A673 (cell line): ENCODE data around the gene DACT3.

ENCODE experiments used
- EZH2 ChIP-seq: fragments of 200-600 bp; sonication (generic); IDR thresholded peaks from 2 replicates; pipeline ENCODE4 v1.6.1; 2017; ENCODE audit warnings: borderline replicate concordance, low read depth, mild to moderate bottlenecking, mixed read lengths, antibody characterized with exemption, low read length; ENCODE audit not compliant: poor library complexity, severe bottlenecking
- TF ChIP-seq, protein P1 (sequence below): fragments of 300-800, 200-600 bp; sonication (generic); conservative IDR thresholded peaks from 2 replicates; pipeline ENCODE4 v1.5.1; 2017; ENCODE audit warnings: low read depth, mild to moderate bottlenecking, antibody characterized with exemption, low read length, moderate library complexity, mixed read lengths

DNA sequence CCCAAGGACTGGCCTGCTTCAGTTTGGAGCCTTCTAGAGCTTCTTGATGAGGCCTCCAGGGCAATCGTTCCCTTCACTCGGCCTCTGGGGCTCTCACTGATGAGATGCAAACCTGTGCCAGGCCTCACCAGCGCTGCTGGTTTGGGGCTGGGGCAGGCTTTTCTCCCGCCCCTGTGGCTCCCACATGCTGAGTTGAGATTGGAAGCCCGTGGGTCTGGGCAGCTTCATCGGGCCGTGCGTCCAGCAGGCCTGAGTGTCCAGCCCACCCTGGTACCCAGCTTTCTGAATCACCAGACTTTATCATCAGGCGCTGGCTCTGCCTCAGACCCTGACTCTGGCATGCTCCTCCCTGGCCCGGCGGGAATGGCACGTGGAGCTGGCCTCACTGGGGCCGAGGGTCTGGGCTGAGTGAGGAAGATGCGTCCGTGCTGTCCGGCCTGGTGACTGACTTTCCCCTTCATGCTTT lies 55.6 kb downstream of the DACT3 start:
- TF ChIP-seq, protein P1, sequence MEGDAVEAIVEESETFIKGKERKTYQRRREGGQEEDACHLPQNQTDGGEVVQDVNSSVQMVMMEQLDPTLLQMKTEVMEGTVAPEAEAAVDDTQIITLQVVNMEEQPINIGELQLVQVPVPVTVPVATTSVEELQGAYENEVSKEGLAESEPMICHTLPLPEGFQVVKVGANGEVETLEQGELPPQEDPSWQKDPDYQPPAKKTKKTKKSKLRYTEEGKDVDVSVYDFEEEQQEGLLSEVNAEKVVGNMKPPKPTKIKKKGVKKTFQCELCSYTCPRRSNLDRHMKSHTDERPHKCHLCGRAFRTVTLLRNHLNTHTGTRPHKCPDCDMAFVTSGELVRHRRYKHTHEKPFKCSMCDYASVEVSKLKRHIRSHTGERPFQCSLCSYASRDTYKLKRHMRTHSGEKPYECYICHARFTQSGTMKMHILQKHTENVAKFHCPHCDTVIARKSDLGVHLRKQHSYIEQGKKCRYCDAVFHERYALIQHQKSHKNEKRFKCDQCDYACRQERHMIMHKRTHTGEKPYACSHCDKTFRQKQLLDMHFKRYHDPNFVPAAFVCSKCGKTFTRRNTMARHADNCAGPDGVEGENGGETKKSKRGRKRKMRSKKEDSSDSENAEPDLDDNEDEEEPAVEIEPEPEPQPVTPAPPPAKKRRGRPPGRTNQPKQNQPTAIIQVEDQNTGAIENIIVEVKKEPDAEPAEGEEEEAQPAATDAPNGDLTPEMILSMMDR: no peak
- no peak for TF ChIP-seq EZH2
